DLD1 (cell line): ENCODE measurements around the gene ADAM8.

Experiments used
- in situ Hi-C: cut with HindIII; loops from 2 replicates; pipeline ENCODE4 v1.10.0; 2017; ENCODE audit warnings: low sequenced_read_pairs

Gene ADAM8

DNA sequence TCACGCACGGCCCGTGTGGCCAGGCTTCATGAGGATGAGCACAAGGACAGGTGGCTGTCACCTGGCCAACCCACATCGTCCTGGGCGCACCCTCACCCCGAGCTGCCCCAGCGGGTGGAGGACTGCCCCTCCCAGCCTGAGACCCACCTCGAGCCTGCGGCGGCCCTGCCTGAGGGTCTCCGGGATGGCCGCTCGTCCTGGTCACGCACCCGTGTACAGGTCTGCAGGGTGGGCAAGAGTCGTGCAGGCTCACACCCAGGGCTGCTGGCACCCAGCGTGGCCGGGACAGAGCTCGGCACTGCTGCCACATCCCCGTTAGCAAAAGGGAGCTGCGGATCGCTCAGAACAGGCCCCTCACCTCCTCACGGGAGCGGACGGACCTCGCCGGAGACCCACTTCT is 61.1 kb downstream of the ADAM8 start:
- in situ Hi-C loops = no loop called here

- in situ Hi-C loops = no loop called here
Measured at GRCh38 chr10:133214468-133215410, 61.9 kb downstream of the ADAM8 start.

DNA sequence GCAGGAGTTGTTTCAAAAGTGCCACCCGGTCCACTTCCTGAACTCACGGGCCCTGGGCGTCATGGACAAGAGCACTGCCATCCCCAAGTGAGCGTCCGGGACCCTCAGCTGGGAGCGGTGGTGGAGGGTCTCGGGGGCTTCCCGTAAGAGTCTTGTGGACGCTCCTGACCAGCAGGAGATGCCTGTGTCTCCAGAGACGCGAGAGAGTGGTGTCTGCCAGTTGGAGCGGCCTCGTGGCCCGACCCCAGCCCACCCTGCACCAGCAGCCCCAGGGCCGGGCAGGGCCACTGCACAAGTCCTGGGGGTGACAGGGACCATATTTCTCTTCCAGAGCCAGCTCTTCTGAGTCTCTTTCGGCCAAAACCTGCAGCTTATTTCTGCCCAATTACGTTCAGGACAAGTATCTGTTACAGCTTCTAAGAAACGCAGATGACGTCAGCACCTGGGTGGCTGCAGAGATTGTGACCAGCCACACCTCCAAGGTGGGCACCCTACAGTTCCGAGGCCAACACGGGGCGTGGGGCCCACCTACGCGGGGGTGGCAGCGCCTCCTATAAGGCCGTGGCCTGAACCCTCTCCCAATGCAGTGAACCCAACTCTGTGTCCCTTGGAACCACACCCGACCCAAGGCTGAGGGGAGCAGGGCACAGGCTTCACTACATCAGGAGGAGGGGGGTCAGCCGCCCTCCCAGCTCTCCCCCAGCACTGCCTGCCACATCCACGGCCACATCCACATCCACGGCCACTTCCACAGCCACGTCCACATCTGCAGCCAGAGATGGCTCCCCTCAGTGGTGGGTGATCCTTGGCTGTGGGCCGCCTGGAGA is 62.8 kb downstream of the ADAM8 start:
- in situ Hi-C loops = no loop called here

- in situ Hi-C loops = no loop called here
Measured at GRCh38 chr10:133212853-133213494, 63.7 kb downstream of the ADAM8 start.
